ENCODE results near the gene ODC1.

- TF ChIP-seq, protein P1, sequence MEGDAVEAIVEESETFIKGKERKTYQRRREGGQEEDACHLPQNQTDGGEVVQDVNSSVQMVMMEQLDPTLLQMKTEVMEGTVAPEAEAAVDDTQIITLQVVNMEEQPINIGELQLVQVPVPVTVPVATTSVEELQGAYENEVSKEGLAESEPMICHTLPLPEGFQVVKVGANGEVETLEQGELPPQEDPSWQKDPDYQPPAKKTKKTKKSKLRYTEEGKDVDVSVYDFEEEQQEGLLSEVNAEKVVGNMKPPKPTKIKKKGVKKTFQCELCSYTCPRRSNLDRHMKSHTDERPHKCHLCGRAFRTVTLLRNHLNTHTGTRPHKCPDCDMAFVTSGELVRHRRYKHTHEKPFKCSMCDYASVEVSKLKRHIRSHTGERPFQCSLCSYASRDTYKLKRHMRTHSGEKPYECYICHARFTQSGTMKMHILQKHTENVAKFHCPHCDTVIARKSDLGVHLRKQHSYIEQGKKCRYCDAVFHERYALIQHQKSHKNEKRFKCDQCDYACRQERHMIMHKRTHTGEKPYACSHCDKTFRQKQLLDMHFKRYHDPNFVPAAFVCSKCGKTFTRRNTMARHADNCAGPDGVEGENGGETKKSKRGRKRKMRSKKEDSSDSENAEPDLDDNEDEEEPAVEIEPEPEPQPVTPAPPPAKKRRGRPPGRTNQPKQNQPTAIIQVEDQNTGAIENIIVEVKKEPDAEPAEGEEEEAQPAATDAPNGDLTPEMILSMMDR (IDR thresholded peaks at IDR 0.05; ENCODE audit: low read length): no peak
- no peak for TF ChIP-seq EZH2 (IDR thresholded peaks at IDR 0.05; ENCODE audit: borderline replicate concordance, low read length)
Observed at GRCh38 chr2:10412380-10412779, 35.7 kb downstream of the ODC1 start.
